ENCODE measurements around the gene RBBP8. TPM values are rescaled to one million over a fixed set of nuclear protein-coding genes. Genes with fewer than 3 reads are reported as not detected.
"Not testable (repeated sequence)": the region's sequence is repeated elsewhere in the genome, so short reads cannot be mapped to it uniquely, and the experiment has no call there.

The RBBP8 gene
- total RNA-seq (2013): 21.3 TPM
- polyA plus RNA-seq: 1 to 10 TPM; 5.8 to 9.6 (median 7.8) TPM
- polyA minus RNA-seq: 8.2 and 9.0 TPM in 2 replicates
- 48.2 to 87.6 (median 58.3) reads per million in 11 experiments for total RNA-seq

DNA sequence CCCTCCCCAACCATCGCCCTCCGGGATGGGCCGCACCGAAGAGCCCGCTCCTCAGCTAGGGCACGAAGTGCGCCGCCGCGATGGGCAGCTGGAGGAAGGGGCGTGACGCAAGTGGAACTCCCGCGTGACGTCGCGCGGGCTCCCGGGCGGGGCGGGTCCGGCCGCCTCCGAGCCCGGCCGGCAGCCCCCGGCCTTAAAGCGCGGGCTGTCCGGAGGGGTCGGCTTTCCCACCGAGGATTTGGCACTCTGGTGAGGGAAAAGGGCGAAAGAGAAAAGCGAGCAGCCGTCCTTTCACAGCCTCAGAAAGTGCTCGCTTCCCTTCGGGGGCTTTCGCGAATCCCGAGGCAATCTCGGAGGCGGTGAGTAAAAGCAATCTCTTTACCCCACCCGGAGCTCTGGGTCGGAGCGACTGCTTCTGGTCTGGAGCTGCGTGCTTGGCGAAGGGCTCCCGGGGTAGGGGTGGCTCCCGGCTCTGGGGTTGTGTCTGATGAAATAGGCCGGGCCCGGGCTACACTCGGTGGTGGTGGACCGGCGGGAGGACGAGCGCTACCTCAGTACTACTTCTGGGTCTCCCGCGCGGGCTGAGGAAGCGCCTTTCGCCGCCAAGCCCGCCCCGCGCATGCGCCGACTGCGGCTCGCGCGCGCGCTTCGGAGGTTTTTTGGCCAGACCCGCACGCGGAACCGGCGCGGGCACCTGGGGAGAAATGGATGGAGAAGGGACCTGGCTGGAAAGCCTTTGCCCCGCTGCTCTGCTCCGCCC, at the start of gene RBBP8:
Gene RBBP8, plus strand, starts transcription at position 123 of the 760 bp plus-strand sequence. CDS start 3,524 bp downstream, outside the sequence.
- peak; percentile 74 to 87 (median 79) for DNase-seq

DNA sequence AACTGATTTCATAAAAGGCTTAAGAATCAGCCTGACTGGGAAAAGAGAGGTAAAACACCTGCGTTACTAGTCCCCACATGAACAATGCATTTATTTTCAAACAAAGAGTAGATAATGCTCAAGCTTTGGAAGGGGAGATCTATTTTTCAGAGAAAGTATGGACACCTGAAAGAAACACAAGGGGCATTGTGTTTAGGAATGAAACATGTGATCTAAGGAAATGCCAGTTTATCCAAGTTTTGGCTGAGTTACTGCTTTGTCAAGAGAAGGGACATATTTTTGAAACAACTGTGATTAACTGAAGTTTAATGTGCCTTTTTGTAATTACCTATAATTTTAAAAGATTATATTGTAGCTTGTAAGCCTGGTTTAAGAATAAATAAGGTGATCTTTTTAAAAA, 49.3 kb upstream of the RBBP8 start:
- intact Hi-C loops (cut with micrococcal nuclease): no loop called here
- H3K36me3 ChIP-seq (replicated peaks in 1 of 2; ENCODE audit: control insufficient read depth in 1 of 2, insufficient read depth in 2 of 2, low read length in 2 of 2): no peaks in the 10 kb centered on the region
- H3K9me3 ChIP-seq (replicated peaks in 1 of 2; ENCODE audit: control insufficient read depth in 1 of 2, insufficient read depth in 1 of 2, low read length in 2 of 2): peaks cover 0 to 9% of the 10 kb centered on the region in 2 donors
- no peak overlapping the region for H2AFZ ChIP-seq (ENCODE audit: insufficient read depth, low read depth, low read length, poor library complexity, severe bottlenecking)
- no peak for DNase-seq
- H3K79me2 ChIP-seq (ENCODE audit: insufficient read depth, low read length): no peaks in the 10 kb centered on the region
- Mint-ChIP-seq H3K4me1 (no peaks in the 10 kb centered on the region), H3K9me3 (peaks cover 8 to 18% (median 13%) of the 10 kb centered on the region in 7 donors), H3K4me3 (no peak overlapping the region), H3K27ac (no peak overlapping the region), H3K27me3 (ENCODE audit: low read depth in 3 of 3) (no peaks in the 10 kb centered on the region), H3K36me3 (no peaks in the 10 kb centered on the region)
- H3K27ac ChIP-seq (ENCODE audit: low read depth in 1 of 2, low read length in 2 of 2): no peak overlapping the region
- no peak overlapping the region for H3K9ac ChIP-seq (ENCODE audit: insufficient read depth, low read length, poor library complexity, severe bottlenecking)
- no peak overlapping the region for H3K4me3 ChIP-seq (replicated peaks in 1 of 3; ENCODE audit: low read depth in 2 of 3, low read length in 3 of 3)
- H3K4me2 ChIP-seq (replicated peaks; ENCODE audit: extremely low read depth, low read length, poor library complexity, severe bottlenecking): no peak overlapping the region
- no peaks in the 10 kb centered on the region for H3K27me3 ChIP-seq (ENCODE audit: control insufficient read depth in 2 of 2, insufficient read depth in 2 of 2, low read length in 2 of 2)
- H4K20me1 ChIP-seq (ENCODE audit: insufficient read depth, low read length): no peaks in the 10 kb centered on the region
- no peaks in the 10 kb centered on the region for H3K4me1 ChIP-seq (ENCODE audit: control insufficient read depth in 1 of 2, insufficient read depth in 2 of 2, low read length in 2 of 2)
- TF ChIP-seq, protein P1, sequence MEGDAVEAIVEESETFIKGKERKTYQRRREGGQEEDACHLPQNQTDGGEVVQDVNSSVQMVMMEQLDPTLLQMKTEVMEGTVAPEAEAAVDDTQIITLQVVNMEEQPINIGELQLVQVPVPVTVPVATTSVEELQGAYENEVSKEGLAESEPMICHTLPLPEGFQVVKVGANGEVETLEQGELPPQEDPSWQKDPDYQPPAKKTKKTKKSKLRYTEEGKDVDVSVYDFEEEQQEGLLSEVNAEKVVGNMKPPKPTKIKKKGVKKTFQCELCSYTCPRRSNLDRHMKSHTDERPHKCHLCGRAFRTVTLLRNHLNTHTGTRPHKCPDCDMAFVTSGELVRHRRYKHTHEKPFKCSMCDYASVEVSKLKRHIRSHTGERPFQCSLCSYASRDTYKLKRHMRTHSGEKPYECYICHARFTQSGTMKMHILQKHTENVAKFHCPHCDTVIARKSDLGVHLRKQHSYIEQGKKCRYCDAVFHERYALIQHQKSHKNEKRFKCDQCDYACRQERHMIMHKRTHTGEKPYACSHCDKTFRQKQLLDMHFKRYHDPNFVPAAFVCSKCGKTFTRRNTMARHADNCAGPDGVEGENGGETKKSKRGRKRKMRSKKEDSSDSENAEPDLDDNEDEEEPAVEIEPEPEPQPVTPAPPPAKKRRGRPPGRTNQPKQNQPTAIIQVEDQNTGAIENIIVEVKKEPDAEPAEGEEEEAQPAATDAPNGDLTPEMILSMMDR (IDR thresholded peaks at IDR 0.05): no peak
- no CpG with 5 or more reads among the region's 1 CpG for WGBS (ENCODE audit: insufficient coverage)

More for the DNA sequence above, at the start of gene RBBP8:
- Histone ChIP-seq H2AFZ (ENCODE audit: insufficient read depth, low read depth, low read length, poor library complexity, severe bottlenecking) (peak within 1 kb of the TSS; percentile 92), H3K4me1 (ENCODE audit: control insufficient read depth in 1 of 2, insufficient read depth in 2 of 2, low read length in 2 of 2) (peaks cover 4 to 16% of the 10 kb centered on the region in 2 donors), H3K27ac (ENCODE audit: low read depth in 1 of 2, low read length in 2 of 2) (peak within 1 kb of the TSS; percentile 96), H4K20me1 (ENCODE audit: insufficient read depth, low read length) (no peaks in the 10 kb centered on the region), H3K4me3 (replicated peaks in 1 of 3; ENCODE audit: low read depth in 2 of 3, low read length in 3 of 3) (peak within 1 kb of the TSS; percentile 77 to 93 (median 90)), H3K4me2 (replicated peaks; ENCODE audit: extremely low read depth, low read length, poor library complexity, severe bottlenecking) (peak within 1 kb of the TSS; percentile 90), H3K9ac (ENCODE audit: insufficient read depth, low read length, poor library complexity, severe bottlenecking) (peak within 1 kb of the TSS; percentile 95), H3K27me3 (ENCODE audit: control insufficient read depth in 2 of 2, insufficient read depth in 2 of 2, low read length in 2 of 2) (no peaks in the 10 kb centered on the region), H3K9me3 (replicated peaks in 1 of 2; ENCODE audit: control insufficient read depth in 1 of 2, insufficient read depth in 1 of 2, low read length in 2 of 2) (no peaks in the 10 kb centered on the region), H3K79me2 (ENCODE audit: insufficient read depth, low read length) (peaks cover 26% of the 10 kb centered on the region), H3K36me3 (replicated peaks in 1 of 2; ENCODE audit: control insufficient read depth in 1 of 2, insufficient read depth in 2 of 2, low read length in 2 of 2) (peaks cover 0 to 3% of the 10 kb centered on the region in 2 donors)
- intact Hi-C loops (cut with micrococcal nuclease): loop anchor here in 1 of 2 donors (5.0 to 10.0 kb wide), 2 partner anchors 49 to 481 kb away; no protein-coding TSS in a partner anchor
- peaks cover 0 to 5% (median 0%) of the 10 kb centered on the region in 3 donors for H3K27me3 Mint-ChIP-seq (ENCODE audit: low read depth in 3 of 3)
- H3K9me3 Mint-ChIP-seq: no peaks in the 10 kb centered on the region
- H3K36me3 Mint-ChIP-seq: peaks cover 5 to 11% of the 10 kb centered on the region in 2 donors
- peaks cover 15% of the 10 kb centered on the region for H3K4me1 Mint-ChIP-seq
- WGBS (ENCODE audit: insufficient coverage): under 1% methylated on average over 72 of the region's 82 CpGs
- peak within 1 kb of the TSS; percentile 92 to 95 for H3K4me3 Mint-ChIP-seq
- TF ChIP-seq, protein P1 (IDR thresholded peaks at IDR 0.05): no peak
- peak within 1 kb of the TSS; percentile 93 to 99 (median 98) for H3K27ac Mint-ChIP-seq

DNA sequence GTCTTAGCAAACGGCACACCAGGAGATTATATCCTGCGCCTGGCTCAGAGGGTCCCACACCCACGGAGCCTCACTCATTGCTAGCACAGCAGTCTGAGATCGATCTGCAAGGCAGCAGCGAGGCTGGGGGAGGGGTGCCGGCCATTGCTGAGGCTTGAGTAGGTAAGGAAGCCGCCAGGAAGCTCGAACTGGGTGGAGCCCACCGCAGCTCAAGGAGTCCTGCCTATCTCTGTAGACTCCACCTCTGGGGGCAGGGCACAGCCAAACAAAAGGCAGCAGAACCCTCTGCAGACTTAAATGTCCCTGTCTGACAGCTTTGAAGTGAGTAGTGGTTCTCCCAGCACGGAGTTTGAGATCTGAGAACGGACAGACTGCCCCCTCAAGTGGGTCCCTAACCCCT, 47.4 kb upstream of the RBBP8 start:
- WGBS (ENCODE audit: insufficient coverage): 100% methylated on average over 4 of the region's 11 CpGs
- H3K4me3 ChIP-seq (replicated peaks in 1 of 3; ENCODE audit: low read depth in 2 of 3, low read length in 3 of 3); H3K4me1 Mint-ChIP-seq; H3K27ac ChIP-seq (ENCODE audit: low read depth in 1 of 2, low read length in 2 of 2); DNase-seq; H3K9me3 ChIP-seq (replicated peaks in 1 of 2; ENCODE audit: control insufficient read depth in 1 of 2, insufficient read depth in 1 of 2, low read length in 2 of 2); H3K36me3 ChIP-seq (replicated peaks in 1 of 2; ENCODE audit: control insufficient read depth in 1 of 2, insufficient read depth in 2 of 2, low read length in 2 of 2); H3K27ac Mint-ChIP-seq; H3K4me2 ChIP-seq (replicated peaks; ENCODE audit: extremely low read depth, low read length, poor library complexity, severe bottlenecking); H2AFZ ChIP-seq (ENCODE audit: insufficient read depth, low read depth, low read length, poor library complexity, severe bottlenecking); H3K79me2 ChIP-seq (ENCODE audit: insufficient read depth, low read length); H4K20me1 ChIP-seq (ENCODE audit: insufficient read depth, low read length); H3K27me3 Mint-ChIP-seq (ENCODE audit: low read depth in 3 of 3); H3K36me3 Mint-ChIP-seq; H3K9ac ChIP-seq (ENCODE audit: insufficient read depth, low read length, poor library complexity, severe bottlenecking); intact Hi-C loops (cut with micrococcal nuclease); H3K4me3 Mint-ChIP-seq; H3K4me1 ChIP-seq (ENCODE audit: control insufficient read depth in 1 of 2, insufficient read depth in 2 of 2, low read length in 2 of 2); H3K27me3 ChIP-seq (ENCODE audit: control insufficient read depth in 2 of 2, insufficient read depth in 2 of 2, low read length in 2 of 2): not testable (repeated sequence)
- peaks cover 8 to 21% (median 13%) of the 10 kb centered on the region in 7 donors for H3K9me3 Mint-ChIP-seq
